NOMO-1 treated with DMSO at 0.1 percent for 48 hours (cell line): ENCODE data around the gene MYCBPAP.

Source experiments
- DNase-seq: peaks from one replicate; lab custom pipeline; 2025; ENCODE audit not compliant: unreplicated experiment; lab: John Stamatoyannopoulos, UW

MYCBPAP gene

DNA sequence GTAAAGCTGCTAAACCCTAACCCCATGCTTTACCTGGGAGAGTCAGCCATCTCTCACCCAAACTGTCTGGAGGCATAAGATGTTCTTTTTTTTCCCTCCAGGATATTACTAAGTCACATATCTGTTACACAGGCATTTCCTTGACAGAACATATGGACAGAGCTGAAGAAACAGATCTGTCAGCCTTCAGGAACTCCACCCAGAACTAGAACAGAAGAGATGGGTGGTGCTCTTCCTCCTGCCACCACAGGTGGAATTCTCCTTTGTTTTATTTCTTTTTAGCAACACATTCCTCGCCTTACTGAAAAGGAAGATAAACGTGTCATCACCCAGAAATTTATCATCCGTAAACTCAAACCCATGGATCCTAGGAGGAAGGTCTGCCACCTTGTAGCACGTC lies 8.8 kb downstream of the MYCBPAP start:
- DNase-seq = no peak

DNA sequence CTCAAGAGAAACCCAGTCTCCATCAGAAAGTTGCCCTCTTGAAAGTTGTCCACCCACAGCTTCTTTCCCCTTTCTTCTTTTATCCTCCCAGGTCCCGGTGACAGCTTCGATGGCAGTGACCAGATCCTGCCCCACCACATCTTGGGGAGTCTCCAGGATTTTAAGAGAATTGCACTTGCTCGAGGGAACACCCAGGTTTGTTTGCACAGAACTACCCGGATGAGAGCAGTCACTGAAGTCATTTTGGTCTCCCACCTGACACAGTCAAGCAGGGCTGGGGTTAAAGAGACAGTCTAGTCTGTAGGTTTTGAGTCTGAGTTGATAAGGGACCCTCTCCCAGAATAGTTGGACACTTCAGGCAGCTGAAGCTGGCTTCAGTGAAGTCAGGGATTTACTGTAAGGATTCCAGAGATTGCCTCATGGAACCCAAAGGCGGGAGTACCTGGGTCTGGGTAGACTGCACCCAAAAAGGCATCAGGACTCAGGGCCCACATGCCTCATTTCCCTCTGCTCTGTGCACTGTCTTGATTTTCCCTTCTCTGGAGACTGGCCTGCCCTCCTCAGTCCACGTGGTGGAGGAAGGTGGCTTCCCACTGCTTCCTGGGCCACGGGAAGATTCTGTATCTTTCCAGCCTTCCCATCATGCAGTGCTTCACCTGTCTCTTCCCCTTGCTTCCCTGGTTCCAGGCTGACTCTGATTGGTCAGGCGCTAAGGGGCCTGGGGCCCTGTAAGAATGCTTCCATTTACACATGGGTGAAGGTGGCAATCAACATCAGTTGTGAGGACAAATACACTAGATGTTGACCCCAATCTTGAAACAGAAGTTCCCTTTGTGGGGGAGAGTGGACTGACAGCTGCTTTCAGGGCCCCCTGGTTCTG lies 9.5 kb downstream of the MYCBPAP start:
- no peak for DNase-seq

DNA sequence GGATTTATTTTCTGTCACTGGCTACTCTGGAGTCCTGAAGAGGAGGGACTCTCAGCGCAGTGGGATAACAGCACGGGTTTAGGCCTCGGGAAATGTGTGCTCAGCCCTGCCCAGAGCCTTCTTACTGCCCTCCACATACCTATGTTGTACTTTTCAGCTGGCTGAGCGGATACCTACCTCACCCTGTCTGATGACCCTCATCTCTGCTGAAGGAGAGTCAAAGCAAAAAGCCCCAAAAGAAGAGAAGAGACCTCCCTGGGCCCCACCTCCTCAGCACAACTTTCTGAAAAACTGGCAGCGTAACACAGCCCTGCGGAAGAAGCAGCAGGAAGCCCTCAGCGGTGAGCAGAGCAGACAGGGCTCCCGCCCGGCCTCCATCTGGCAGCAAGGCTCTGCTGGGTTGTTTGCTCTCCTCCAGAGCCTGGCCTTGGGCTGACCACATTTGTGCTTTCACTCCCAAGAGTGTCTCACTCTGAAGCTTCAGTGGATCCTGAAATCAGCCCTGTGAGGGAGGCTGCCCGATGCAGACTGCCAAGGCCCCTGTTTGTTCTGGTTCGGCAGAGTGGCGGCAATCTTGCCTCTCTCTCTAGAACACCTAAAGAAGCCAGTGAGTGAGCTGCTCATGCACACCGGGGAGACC lies 10.3 kb downstream of the MYCBPAP start:
- no peak for DNase-seq

DNA sequence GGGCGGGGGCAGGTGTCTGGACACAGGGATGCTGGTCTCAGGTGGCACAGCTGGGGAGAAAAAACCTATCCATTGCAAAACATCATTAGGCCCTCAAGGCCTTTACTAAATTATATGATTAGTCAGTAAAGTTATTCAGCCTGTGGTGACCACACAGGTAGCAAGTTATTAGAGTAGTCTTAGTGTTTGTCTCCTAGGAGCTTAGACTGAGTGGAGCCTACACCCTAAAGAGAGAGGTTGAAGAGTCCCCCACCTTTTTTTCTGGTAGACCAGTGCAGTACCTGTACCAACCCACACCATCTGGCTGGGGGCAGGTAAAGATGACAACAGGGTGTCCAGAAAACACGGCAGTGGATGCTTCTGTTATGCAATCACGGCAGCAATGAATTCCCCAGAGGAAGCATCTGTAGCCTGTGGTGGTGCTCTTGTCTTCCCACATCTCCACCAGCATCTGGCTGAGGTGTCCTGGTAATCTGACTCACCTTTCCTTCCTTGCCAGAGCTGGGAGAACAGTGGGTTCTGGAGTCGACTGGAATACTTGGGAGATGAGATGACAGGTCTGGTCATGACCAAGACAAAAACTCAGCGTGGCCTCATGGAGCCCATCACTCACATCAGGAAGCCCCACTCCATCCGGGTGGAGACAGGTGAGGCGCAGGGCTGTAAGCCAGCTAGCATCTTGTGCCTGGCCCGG lies 11.0 kb downstream of the MYCBPAP start:
- DNase-seq = no peak

DNA sequence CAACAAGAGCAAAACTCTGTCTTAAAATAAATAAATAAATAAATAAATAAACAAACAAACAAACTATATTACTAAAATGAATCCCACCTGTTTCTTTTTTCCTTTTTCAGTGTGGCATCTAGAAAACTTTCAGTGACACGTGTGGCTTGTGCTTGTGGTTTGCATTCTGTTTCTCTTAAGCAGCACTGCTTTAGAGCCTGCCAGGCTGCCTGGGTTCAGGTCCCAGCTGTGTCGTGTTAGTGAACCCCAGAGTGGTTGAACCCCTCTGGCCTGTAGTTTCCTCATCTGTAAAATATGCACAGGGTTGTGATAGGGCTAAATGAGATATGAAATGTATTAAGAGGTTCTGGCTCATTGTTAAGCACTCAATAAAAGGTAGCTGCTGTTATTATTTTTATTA lies 12.2 kb downstream of the MYCBPAP start:
- DNase-seq = no peak

DNA sequence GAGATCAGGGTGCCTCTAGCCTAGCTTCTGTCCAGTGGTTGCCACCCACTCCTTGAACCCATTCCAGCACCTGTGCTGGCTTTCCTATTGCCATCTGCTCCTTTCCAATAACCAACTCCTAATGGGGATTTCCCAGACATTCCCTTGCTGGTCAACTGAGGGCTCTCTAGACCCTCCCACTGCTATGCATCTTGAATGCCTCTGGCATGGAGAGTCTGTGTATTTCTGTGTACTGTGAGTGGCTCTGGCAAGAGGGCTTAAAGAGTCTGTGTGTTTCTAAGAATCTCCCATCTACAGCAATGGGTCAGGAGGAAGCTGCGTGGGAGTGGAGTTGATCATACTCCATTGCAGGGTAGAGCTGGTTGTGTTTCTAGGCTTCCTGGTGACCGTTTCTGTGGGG lies 13.3 kb downstream of the MYCBPAP start:
- DNase-seq = no peak

DNA sequence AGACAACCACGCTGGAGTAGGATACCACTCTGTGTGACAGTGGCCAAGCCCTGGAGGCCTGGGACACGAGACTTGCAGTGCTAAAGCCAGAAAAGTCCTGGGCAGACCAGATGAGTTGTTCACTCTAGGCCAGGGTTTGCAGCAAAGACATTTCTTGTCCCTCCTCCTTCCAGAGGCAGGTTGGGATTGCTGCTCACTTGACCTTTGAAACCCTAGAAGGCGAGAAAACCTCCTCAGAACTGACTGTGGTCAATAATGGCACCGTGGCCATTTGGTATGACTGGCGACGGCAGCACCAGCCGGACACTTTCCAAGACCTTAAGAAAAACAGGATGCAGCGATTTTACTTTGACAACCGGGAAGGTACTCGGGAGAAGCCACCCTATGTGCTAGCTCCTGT lies 14.5 kb downstream of the MYCBPAP start:
- no peak for DNase-seq

DNA sequence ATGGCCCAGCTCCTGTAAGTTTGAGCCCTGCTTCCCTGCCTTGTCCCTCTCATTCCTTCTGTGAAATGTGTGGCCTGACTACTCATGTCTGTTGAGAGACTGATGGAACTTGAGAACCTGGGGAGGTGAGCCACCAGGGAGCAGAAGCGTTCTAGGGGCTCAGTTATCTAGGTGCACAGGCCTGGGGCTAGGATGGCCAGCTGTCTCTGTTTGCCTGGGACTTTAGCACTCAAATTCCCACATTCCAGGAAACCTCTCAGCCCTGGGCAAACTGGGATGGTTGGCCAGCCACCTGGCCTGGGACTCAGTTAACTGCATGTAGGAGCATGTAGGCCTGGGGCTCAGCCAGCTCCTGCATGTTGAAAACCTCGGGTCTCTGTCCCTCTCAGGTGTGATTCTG lies 15.0 kb downstream of the MYCBPAP start:
- DNase-seq = no peak

DNA sequence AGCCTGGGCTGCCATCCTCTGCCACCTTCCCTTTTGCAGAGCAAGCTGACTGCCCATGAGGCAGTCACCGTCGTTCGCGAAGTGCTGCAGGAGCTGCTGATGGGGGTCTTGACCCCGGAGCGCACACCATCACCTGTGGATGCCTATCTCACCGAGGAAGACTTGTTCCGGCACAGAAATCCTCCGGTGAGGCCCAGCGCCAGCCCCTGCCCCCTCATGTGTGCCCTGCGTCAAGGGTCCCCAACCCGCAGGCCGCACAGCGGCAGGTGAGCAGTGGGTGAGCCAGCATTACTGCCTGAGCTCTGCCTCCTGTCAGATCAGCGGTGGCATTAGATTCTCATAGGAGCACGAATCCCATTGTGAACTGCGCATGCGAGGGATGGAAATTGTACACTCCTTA lies 16.6 kb downstream of the MYCBPAP start:
- DNase-seq = no peak

DNA sequence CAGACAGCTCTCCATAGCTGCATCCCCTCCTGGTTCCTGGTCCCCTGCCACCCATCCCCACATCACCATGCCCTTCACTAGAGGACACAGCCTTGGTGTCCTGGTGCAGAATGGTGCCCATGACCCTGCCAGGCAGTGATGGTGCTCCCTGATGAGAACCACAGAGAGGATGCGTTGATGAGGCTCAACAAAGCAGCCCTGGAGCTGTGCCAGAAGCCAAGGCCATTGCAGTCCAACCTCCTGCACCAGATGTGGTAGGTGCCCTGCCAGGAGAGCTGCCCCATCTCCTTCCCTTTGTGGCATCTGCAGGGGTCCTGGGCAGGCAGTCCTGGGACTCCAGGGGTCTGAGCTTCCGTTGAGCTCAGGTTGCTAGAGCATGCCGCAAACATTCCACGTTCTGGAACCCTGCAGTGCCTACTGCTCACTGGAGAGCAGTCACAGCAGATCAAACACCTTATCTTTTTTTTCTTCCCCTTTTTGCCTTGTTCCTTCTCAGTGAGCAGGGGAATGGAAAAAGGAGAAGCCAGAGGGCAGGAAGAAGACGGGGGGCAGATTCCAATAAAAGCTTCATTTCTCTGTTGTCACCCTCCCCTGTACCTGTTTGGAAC lies 19.0 kb downstream of the MYCBPAP start:
- DNase-seq = peak; percentile 10

DNA sequence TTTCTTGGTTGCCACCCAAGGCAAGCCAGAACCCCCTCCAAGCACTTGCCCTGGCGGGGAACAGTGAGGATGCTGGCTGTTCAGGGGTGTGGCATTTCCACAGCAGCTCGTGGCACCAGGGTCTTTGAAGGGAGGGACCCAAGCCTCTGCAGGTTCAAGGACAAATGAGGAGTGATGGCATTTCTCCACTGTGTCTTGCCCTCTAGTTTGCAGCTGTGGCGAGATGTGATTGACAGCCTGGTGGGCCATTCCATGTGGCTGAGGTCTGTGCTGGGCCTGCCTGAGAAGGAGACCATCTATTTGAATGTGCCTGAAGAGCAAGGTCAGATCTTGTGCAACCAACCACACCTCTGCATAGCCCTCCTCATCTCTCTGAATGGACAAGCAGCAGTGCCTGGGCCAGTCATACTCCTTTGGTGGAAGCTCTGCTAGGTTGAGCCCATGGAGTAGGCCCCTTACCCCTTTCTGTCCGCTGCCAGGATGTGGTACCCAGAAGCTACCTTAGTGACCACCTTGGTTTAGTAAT lies 19.8 kb downstream of the MYCBPAP start:
- no peak for DNase-seq

DNA sequence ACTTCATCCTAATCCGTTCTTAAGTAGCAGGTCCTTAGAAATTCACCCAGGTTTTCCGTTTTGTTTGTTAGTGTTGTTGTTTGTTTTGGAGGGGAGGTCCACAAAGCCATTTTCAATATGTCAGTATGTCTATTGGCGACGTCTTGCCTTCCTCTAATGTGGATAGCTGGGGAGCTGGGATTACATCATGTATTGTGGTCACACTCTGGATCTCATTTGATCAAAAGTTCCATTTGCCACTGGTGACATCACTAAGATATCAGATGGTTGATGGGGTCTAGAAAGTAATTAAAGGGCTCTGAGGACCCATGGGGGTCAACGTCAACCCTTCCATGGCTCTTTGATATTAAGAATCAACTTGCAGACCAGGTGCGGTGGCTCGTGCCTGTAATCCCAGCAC lies 21.6 kb downstream of the MYCBPAP start:
- DNase-seq = no peak

DNA sequence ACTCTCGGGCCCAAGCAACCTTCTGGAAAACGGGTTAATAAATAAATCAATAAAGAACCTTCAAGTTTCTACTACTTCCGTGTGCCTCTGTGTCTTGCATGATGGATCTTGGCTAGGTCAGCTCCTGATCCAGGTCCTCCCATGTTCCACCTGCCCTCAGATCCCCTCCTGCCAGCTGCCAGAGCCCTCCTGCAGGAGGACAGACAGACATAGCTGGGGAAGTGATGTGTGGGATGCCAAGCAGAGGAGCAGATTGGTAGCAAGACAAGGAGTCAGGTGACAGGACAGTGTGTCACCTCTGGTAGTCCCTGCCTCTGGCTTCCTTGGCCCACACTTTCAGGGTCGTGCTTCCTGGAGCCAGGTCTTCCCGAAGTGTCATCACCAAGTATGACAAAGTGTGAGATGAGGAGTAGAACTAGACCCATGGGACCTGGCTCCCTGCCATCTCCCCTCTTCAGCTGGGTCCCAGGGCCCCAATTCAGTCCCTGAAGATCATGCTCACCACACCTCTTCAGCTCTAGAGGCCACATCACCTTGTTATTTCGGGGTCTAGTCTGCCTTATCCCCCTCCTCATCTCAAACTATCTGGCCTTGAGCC lies 23.3 kb downstream of the MYCBPAP start:
- DNase-seq = no peak

DNA sequence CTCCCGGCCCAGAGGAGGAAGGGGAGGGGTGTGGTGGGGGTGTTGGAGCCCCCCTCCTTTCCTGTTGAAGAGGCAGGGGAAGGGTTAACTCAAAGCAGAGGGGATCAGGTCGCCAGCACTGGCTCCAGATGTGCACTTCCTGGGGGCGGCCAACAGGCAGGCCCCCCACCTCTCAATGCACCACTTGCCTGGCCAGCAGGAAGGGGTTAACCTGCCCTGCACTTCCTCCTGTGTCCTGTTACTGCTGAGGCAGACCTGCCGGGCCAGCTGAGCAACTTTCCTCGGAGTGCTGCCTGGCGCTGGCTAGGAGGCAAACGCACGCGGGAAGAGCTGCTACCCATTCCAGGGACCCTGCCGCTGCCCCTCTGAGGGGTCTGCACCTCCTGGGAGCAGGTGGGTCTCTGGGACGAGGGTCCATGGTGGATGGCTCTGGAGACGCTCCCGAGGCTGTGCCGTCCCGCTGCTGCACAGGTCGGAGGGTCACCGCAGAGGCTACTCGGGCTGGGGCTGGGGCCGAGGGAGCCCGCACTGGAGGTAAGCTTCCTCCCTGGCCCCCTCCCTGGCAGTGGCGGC lies 24.3 kb downstream of the MYCBPAP start, which contains the start of gene EPN3:
Gene EPN3, plus strand, starts transcription at position 284 of the 573 bp plus-strand sequence. CDS start 3,822 bp downstream, outside the sequence.
- no peak for DNase-seq

DNA sequence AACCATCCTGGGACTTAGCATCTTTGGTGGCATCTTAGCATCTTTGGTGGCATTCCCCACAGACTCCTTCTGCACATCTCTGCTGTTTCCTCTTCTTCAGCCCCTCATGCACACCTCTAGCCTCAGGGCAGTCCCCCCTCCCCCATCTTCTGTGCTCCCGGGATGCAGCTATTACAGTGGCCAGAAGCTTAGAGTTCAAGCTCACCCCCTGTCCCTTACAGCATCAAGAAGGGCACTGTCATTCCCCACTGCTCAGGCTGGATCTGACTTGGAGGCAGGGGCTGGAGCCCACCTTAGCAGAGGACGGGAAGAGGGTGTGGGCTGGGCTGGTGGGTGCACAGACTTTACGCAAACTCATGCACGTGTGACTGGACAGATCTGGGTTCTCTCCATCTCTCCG lies 24.9 kb downstream of the MYCBPAP start:
- DNase-seq = no peak

DNA sequence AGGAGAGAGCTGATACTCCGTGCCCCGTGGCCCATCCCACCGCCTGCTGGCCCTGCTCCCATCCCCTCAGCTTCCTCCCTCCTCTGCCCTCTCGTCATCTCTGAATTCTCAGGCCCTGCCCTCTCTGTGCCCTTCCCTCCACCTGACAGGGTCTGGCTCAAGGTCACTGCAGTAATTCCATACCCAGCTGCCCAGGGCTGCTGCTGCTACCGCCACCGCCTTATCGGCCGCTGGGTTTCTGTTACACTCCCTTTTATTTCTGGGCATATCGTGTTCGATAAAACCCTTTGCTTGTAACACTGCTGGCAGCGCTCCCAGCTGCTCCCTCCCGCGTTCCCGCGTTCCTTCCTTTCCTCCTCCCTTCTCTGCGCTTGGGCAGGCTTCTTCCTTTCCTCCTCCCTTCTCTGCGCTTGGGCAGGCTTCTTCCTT lies 25.5 kb downstream of the MYCBPAP start:
- DNase-seq = no peak

DNA sequence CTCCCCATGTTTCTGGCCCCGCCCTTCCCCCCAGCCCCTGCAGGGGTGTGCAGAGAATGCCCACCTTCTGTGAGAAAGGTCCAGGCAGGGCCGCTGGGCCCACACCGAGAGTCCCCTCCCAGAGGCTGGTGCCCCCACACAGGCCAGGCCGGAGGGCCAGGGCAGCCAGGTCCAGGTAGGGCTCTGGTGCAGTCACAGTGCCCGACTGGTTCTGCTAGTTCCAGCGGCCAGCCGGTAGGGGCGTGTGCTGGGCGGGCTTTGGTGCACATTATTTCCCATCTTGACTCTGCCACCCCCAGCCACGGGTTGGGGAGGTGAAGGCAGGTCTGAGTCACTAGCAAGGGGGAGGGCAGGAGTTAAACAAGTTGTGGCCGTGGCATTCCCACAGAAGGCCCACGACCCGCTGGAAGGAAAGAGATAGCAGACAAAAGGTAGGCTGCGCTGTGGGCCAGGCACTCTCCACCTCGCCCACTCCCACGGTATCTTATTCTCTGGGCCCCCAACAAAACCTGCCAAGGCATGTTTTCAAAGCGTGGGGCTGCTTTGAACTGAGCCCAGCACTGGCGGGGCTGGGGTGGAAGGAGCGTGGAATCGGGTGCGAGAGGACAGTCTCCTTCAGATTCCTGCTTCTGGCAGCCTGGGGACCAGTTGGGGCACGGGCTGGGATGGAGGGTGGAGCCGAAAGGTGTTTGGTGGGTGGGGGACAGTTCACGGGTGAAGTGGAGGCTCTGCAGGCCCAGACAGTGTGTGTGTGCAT lies 26.2 kb downstream of the MYCBPAP start:
- DNase-seq = no peak

DNA sequence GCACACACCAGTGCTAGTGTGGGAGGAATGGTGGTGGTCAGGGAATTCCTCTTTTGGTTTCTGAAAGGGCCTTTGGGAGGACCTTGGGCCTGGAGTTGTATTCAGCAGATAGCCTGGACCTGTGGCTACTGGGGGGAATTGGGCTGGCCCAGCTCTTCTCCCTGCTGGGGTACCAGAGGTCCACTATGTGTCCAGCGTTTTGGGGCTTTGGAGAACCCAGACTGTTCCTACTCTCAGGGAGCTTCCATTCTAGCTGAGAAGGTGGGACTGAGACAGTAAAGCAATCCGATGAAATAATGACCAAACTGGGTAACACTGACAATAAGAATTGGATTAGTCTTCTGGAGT lies 26.7 kb downstream of the MYCBPAP start:
- DNase-seq = no peak

DNA sequence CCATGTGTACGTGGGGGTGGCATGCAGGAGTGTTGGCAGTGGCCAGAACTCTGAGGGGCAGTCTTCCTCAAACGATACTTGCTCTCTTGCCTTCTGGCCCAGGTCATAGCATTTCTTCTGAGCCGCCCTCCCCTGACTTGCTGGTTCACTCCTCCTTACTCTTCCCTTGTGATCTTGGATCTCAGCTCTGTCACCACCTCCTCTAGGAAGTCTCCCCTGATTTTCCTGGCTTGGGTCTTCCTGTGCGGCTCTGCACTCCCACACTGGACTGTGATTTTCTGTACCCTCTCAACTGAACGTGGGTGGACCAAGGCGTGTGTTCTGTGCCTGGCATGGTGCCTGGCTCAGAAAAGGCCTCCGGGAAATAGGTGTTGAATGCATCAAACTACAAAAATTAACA lies 27.2 kb downstream of the MYCBPAP start:
- DNase-seq = no peak
